ENCODE data around the gene CCDC73.

CCDC73 gene

DNA sequence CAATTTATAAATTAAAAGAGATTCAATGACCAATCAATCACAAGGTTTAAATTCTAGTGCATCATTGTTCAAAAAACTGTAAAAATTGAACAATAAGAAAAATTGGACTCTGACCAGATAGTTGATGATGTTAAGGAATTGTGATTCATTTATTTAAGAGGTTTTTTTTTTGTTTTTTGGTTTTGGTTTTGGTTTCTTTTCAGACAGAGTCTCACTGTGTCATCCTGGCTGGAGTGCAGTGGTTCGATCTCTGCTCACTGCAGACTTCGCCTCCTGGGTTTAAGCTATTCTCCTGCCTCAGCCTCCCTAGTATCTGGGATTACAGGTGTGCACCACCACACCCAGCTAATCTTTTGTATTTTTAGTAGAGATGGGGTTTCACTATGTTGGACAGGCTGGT lies 227.9 kb downstream of the CCDC73 start:
- no peaks in the 10 kb centered on the region for H3K9me3 ChIP-seq (ENCODE audit: control insufficient read depth, insufficient read depth, low read length)
- no peaks in the 10 kb centered on the region for H3K79me2 ChIP-seq (ENCODE audit: control insufficient read depth, low read length)
- no peaks in the 10 kb centered on the region for H3F3A ChIP-seq (ENCODE audit: control insufficient read depth, insufficient read depth)
- no peaks in the 10 kb centered on the region for H3K36me3 ChIP-seq (ENCODE audit: control insufficient read depth, low read length)
- H3K4me1 ChIP-seq (ENCODE audit: control insufficient read depth, low read length): no peaks in the 10 kb centered on the region
- no peak overlapping the region for H3K4me3 ChIP-seq (ENCODE audit: low read length)
- H3K4me2 ChIP-seq (ENCODE audit: low read length): no peak overlapping the region
- H3K9me2 ChIP-seq (replicated peaks; ENCODE audit: control insufficient read depth, low read length): no peaks in the 10 kb centered on the region
- 0 out of 2 replicates have a peak, but pooled peaks cover 5% of the 10 kb centered on the region for H3K27me3 ChIP-seq (ENCODE audit: control insufficient read depth, low read length)
- no peak for TF ChIP-seq EZH2phosphoT487 (IDR thresholded peaks at IDR 0.05; ENCODE audit: borderline replicate concordance, low read length)
- TF ChIP-seq, protein P1, sequence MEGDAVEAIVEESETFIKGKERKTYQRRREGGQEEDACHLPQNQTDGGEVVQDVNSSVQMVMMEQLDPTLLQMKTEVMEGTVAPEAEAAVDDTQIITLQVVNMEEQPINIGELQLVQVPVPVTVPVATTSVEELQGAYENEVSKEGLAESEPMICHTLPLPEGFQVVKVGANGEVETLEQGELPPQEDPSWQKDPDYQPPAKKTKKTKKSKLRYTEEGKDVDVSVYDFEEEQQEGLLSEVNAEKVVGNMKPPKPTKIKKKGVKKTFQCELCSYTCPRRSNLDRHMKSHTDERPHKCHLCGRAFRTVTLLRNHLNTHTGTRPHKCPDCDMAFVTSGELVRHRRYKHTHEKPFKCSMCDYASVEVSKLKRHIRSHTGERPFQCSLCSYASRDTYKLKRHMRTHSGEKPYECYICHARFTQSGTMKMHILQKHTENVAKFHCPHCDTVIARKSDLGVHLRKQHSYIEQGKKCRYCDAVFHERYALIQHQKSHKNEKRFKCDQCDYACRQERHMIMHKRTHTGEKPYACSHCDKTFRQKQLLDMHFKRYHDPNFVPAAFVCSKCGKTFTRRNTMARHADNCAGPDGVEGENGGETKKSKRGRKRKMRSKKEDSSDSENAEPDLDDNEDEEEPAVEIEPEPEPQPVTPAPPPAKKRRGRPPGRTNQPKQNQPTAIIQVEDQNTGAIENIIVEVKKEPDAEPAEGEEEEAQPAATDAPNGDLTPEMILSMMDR (IDR thresholded peaks at IDR 0.05; ENCODE audit: low read depth, low read length, poor library complexity, severe bottlenecking): no peak
- no peak overlapping the region for H3K27ac ChIP-seq (ENCODE audit: low read depth, low read length)
- no peaks in the 10 kb centered on the region for H4K20me1 ChIP-seq (ENCODE audit: control insufficient read depth, insufficient read depth, low read depth, low read length)

DNA sequence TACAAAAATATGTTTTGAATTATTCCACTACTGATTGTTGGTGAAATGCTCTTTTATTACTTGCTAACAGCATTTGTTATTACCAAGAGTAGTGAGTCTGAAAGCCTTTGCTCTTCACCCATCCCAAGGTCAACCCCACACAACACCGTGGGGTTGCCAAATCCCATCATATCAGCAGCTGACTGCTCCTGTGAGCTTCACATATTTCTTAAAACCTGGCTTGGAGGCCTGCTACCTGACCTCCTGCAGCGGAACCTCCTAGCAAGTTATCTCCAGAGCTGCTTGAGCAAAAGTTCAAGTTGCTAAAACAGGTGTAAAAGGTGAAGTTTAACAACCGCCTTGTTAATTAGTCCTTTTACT lies 230.9 kb downstream of the CCDC73 start:
- H4K20me1 ChIP-seq (ENCODE audit: control insufficient read depth, insufficient read depth, low read depth, low read length): no peaks in the 10 kb centered on the region
- no peak overlapping the region for H3K4me3 ChIP-seq (ENCODE audit: low read length)
- H3K9me3 ChIP-seq (ENCODE audit: control insufficient read depth, insufficient read depth, low read length): no peaks in the 10 kb centered on the region
- no peak overlapping the region for H3K4me2 ChIP-seq (ENCODE audit: low read length)
- H3K79me2 ChIP-seq (ENCODE audit: control insufficient read depth, low read length): no peaks in the 10 kb centered on the region
- no peaks in the 10 kb centered on the region for H3K9me2 ChIP-seq (replicated peaks; ENCODE audit: control insufficient read depth, low read length)
- no peaks in the 10 kb centered on the region for H3K36me3 ChIP-seq (ENCODE audit: control insufficient read depth, low read length)
- no peaks in the 10 kb centered on the region for H3F3A ChIP-seq (ENCODE audit: control insufficient read depth, insufficient read depth)
- TF ChIP-seq EZH2phosphoT487 (IDR thresholded peaks at IDR 0.05; ENCODE audit: borderline replicate concordance, low read length): no peak
- TF ChIP-seq, protein P1 (IDR thresholded peaks at IDR 0.05; ENCODE audit: low read depth, low read length, poor library complexity, severe bottlenecking): no peak
- no peak overlapping the region for H3K27ac ChIP-seq (ENCODE audit: low read depth, low read length)
- peaks cover 3% of the 10 kb centered on the region; the same call in 1 of the 2 replicates for H3K27me3 ChIP-seq (ENCODE audit: control insufficient read depth, low read length)
- H3K4me1 ChIP-seq (ENCODE audit: control insufficient read depth, low read length): no peaks in the 10 kb centered on the region

- no peak overlapping the region for H3K27ac ChIP-seq (ENCODE audit: low read depth, low read length)
- TF ChIP-seq, protein P1 (IDR thresholded peaks at IDR 0.05; ENCODE audit: low read depth, low read length, poor library complexity, severe bottlenecking): no peak
- no peak for TF ChIP-seq EZH2phosphoT487 (IDR thresholded peaks at IDR 0.05; ENCODE audit: borderline replicate concordance, low read length)
- H3K9me2 ChIP-seq (replicated peaks; ENCODE audit: control insufficient read depth, low read length): no peaks in the 10 kb centered on the region
- no peaks in the 10 kb centered on the region for H3K36me3 ChIP-seq (ENCODE audit: control insufficient read depth, low read length)
- H3K4me2 ChIP-seq (ENCODE audit: low read length): no peak overlapping the region
- no peaks in the 10 kb centered on the region for H3K4me1 ChIP-seq (ENCODE audit: control insufficient read depth, low read length)
- no peaks in the 10 kb centered on the region for H3K79me2 ChIP-seq (ENCODE audit: control insufficient read depth, low read length)
- no peaks in the 10 kb centered on the region; the same call in 1 of the 2 replicates for H3K27me3 ChIP-seq (ENCODE audit: control insufficient read depth, low read length)
- H3F3A ChIP-seq (ENCODE audit: control insufficient read depth, insufficient read depth): no peaks in the 10 kb centered on the region
- no peaks in the 10 kb centered on the region for H3K9me3 ChIP-seq (ENCODE audit: control insufficient read depth, insufficient read depth, low read length)
- no peaks in the 10 kb centered on the region for H4K20me1 ChIP-seq (ENCODE audit: control insufficient read depth, insufficient read depth, low read depth, low read length)
- H3K4me3 ChIP-seq (ENCODE audit: low read length): no peak overlapping the region
These were observed 231.4 kb downstream of the CCDC73 start for GRCh38 chr11:32562839-32563599.
